Stimulated activated CD8-positive, alpha-beta memory T cell treated with anti-CD3 and anti-CD28 coated beads, Interleukin-2, amount 100 ng/mL, for 1 hour (primary cell): ENCODE data around the gene CPPED1.

Experiments
- DNase-seq, 2 donors: peaks; one replicate each; pipeline ENCODE4 v3.0.0-alpha.2; 2020; ENCODE audit warnings: low read depth in 2 of 2

CPPED1 gene

DNA sequence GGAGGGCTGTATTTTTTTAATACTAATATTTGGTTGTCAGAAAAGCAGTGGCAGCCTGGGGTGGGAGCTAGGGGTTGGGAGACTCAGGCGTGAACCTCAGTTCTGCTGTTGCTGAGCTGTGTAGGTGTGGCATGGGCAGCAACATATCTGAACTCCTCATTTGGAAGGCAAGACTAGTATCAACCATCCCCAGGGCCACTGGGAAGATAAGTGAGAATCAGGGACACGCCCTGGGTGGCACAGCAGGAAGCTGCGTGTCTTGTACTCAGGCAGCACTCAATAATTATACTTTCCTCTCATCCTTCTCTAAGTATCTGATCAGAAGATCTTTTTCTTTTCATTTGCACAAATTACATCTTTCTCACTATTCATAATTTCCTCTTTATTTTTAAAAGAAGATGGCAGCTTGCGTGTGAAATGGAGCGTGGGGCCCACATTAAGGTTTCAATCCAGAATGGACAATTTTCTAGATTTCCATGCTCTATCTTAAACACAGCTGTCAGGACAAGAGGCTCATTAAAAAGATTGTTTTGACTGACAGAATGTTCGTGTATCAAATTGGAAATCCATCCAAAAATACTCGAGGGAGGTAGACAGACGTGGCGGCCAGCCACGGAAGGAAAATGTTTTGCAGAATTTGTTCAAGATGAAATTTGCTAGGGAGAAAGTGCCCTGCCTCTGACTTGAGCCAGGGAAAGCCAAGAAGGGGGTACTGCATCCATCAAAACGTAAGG, 121.1 kb downstream of the CPPED1 start:
- no peak for DNase-seq

DNA sequence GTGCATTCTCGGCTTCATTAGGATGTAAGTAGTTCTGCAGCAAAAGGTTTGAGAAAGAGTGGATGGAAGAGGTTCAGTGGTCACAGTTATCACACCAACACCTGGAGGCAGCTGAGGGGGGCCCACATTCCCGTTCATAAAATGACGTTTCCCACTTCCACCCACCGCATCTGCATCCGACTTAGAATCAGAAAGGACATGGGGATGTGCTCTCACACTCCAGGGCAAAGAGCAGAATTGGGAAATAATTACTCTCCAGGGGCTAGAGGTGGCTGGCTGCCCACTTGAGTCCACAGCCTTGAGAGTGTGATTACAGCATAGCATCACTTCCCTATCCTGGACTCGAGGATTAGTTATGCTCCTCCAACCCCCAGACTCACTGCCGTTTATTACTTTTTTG, 122.0 kb downstream of the CPPED1 start:
- no peak for DNase-seq

DNA sequence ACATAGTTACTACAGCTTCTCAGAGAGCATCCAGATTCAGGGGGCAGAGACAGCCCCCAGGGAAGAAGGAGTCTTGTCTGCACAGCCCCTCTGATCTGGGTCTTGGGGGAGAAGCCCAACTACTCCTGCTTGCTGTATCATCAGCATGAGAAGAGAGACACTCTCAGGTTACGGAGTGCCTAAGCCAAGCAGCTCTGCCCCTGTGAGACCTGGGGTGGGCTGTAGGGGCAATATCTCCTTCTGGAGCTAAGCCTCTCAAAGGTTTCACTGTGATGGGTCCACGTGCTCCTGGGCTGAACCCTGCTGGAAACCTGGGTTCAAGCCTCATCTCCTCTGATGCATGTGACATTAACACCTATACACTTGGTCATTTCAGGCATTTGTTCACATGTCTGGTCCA, 123.2 kb downstream of the CPPED1 start:
- DNase-seq, result no peak

DNA sequence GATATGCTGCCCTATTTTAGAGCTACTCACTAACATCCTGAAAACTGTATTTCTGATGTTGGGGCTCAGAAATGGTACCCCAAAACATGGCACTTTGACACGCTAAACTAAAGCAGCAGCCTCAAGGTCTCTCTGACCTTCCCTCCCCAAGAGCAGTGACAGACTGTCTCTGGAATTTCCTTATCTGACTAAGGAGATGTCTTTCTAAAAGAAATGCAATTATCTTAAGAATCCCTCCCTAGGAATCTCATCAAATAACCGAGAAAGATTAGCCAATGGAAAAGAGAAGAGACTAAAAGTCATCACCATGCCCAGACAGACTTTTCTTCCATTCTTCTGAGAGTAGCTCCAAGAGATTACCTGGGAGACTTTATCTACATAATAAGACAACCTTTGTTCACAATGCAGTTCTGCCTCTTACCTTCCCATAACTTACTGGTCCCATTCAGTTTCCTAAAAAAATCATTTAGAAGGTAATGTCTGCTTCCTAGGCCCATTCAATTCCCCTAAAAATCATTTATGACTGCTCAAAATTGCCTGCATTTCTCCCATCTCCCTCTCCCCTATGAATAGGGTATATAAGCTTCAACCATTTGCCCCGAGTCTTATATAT, 123.9 kb downstream of the CPPED1 start:
- DNase-seq, result no peak

DNA sequence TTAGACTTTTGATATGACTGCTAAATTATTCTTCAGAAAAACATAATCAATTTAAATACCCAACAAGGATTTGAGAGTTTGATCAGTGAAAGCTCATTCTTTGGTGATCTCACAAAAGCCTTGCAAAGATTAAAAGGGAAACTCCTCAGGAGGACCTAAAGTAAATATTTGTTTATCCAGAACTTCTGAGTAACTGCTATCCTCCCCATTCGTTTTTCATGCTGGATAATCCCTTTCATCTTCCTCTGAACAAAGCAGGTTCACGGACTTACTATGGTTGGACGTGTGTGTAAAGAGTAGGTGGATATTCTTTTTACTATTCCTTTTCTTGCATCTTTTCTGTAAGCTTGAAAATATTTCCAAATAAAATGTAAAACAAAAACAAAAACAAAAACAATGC, 124.7 kb downstream of the CPPED1 start:
- no peak for DNase-seq

DNA sequence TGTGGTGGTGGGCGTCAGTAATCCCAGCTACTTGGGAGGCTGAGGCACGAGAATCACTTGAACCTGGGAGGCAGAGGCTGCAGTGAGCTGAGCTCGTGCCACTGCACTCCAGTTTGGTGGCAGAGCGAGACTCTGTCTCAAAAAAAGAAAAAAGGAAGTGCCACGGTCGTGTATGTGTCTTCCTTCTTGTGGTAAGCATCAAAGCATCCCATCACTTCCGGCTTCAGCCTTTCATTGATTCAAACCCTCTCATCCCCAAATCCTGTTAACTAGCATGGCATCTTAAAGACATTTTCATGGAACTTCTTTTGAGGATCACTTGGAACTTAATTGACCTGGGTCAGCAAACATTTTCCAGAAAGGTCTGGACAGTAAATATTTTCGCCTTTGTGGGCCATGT, 126.2 kb downstream of the CPPED1 start:
- DNase-seq, result no peak

GRCh38 chr16:12675852-12676251, 127.8 kb downstream of the CPPED1 start:
- DNase-seq, result no peak

DNA sequence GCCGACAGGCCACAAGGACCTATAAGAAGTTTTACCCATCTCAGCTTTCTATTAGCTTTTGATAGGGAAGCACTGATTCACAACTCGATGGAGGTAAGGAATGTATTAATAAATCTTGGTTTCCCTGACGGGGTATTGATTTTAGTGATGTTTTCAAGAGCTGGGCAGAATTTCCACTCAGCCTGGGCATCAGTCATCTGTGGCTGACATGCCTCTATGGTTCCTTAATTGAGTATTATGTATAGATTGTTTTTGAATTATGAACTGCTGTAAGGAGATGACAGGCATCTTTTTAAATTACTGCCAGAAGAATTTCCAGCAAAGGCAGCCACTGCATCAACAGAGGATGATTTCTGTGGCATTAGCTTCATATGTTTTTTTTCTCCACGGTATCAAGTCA, 128.6 kb downstream of the CPPED1 start:
- DNase-seq, result no peak

DNA sequence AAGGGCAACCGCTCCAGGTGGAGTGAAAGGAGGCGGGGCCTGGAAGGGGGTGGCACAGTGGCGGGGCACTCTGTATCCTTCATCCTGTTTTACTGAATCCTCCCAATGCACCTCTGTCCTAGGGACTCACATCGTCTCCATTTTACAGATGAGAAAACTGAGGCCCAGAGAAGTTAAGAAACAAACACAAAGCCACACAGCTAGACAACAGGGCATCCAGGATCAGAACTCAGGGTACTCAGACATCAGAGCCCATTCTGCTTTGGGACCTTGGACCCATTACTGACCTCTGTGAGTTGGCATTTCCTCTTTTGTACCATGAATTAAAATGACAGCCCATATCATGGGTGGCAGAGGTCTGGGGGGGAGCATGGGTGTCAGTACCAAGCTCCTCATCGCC, 129.2 kb downstream of the CPPED1 start:
- DNase-seq, result no peak

DNA sequence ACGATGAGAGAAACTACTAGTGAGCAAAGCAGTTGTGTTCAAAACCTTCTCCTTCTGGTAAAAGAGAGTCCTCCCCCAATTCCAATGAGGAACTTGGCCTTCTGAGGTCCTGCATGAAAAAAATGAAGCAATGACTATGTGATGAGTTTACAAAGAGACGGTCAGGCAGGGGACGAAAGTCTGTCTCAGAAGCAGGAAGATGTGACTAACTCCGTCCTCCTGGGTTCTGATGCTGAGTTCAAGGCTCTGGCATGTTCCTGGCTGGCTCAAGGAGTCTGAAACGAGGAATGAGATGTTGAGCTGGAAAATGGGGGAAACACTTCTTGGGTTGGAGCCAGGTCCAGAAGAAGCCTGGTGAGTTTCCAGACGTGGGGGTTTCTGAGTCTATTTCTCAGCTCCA, 129.6 kb downstream of the CPPED1 start:
- no peak for DNase-seq

GRCh38 chr16:12673466-12673865, 130.2 kb downstream of the CPPED1 start:
- DNase-seq, result no peak

- DNase-seq, result no peak
Observed at GRCh38 chr16:12672986-12673385, 130.7 kb downstream of the CPPED1 start.

GRCh38 chr16:12669908-12670307, 133.8 kb downstream of the CPPED1 start:
- DNase-seq, result no peak

GRCh38 chr16:12667909-12668308, 135.8 kb downstream of the CPPED1 start:
- no peak for DNase-seq

GRCh38 chr16:12664164-12664733, 139.4 kb downstream of the CPPED1 start:
- no peak for DNase-seq

DNA sequence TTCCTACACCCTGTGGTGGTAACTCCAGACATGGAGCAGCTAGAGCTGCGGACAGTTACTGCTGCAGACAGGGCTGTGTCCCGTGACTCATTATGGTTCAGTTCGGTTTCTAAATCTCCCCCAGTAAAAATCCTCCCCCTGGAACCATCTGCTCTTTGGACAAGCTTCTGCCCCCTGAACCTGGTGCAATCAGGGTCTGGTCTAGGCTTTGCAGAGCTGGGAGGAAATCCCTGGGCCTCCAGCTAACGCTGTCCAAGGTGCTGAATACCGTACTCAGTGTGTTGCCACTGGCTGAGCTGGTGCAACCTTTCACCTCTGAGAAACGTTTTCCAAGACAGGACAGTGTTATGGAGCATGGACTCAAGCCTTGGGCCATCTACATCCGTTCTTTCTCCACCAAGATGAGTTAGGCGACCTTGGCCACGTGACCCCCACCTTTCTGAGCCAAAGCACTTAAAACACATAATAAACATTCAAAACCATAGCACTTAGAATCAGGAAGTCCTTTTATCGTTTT, 142.0 kb downstream of the CPPED1 start:
- no peak for DNase-seq

GRCh38 chr16:12659871-12660270, 143.8 kb downstream of the CPPED1 start:
- DNase-seq, result no peak

DNA sequence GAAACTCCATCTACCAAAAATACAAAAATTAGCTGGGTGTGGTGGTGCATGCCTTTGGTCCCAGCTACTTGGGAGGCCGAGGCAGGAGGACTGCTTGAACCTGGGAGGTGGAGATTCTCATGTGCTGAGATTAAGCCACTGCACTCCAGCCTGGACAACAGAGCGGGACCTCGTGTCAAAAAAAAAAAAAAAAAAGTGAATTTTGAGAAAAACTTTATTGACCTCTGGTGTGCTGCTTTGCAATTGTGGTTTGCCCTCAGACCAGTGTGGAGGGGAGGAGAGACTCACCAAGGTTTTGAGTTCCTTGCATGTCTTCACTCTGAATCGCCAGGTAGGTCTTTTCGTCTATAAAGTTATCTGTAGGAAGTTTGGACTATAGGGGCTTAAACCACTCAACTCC, 145.2 kb downstream of the CPPED1 start:
- no peak for DNase-seq

- DNase-seq, result no peak
Observed at GRCh38 chr16:12655537-12655936, 148.2 kb downstream of the CPPED1 start.

DNA sequence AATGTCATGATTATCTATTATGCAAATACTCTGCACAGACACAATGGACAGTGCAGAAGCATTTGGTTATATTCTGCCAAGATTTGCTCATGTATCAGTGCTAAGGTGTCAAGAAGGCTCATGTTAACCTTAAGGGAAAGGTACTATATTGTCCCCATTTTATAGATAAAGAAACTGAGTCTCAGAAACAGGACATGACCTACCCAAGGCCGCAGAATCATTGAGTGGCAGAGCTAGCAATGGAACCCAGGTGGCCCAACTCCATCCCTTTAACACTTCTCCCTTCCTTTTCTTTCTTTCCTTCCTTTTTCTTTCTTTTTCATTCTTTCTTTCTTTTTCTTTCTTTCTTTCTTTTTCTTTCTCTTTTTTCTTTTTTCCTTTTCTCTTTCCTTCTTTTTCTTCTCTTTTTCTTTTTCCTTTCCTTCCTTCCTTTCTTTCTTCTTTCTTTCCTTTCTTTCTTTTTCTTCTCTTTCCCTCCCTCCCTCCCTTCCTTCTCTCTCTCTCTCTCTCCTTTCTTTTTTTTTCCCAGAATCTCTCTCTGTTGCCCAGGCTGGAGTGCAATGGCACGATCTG, 149.8 kb downstream of the CPPED1 start:
- no peak for DNase-seq

DNA sequence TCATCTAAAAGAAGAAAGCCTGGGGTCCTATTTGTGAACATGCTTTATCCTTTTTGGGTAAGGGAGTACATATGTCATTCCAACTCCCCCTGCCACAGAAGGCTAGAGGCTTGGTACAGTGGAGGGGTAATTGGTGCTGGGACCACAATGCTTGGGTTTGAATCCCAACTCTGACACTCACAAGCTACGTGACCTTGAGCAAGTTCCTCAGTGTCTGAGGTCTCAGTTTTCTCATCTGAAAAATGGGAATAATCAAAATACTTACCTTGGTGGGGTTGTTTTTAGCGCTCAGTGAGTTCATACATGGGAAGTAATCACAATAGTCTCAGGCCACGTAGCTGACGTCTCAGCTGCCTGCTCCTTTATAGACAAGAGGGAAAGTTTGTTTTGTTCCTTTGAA, 150.8 kb downstream of the CPPED1 start:
- DNase-seq, result no peak

DNA sequence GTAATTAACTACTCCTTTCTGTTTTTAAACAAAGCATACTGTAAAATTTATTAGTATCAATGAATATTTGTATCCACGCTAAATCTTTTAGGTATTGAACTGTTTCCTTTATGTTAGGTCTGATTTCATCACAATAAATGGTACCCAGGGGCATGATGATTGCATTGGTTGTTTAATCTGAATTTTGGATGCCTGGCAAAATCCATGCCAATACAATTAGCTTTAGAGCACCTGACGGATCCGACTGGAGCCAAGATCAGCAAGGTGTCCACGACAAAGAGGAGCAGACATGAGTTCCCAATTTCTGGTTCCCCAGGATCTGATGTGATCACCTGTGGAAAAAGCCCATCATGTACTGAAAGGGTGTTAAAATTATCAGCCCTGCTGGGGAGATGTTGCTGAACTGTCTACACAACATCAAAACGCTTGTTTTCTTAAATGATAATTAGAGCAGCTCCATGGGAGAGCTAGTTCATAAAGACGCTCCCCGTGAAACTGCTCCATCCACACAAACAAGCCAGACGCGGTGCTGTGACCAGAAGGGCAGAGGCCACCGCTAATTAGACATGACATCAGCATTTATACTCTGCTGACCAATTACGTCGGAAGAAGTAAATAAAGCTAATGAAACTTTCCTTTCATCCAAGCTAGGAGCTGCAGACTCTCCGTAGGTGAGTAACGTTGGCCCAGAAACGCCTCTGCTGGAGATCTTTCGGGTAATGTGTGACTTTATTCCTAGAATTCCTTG, 151.7 kb downstream of the CPPED1 start:
- DNase-seq, result no peak
